Breast epithelium (tissue), 3 donors: ENCODE results near the gene ZFP36L1.

Experiments
- CTCF ChIP-seq, 3 donors: fragments of 450-650 bp; IDR thresholded peaks; one replicate each; pipeline ENCODE4 v1.5.1; 2016 to 2017; ENCODE audit warnings: antibody characterized with exemption in 3 of 3, mild to moderate bottlenecking in 3 of 3, moderate library complexity in 3 of 3
- POLR2A ChIP-seq: fragments of 450-650 bp; IDR thresholded peaks from one replicate; pipeline ENCODE4 v1.6.1; 2016; ENCODE audit warnings: antibody characterized with exemption, mild to moderate bottlenecking, moderate library complexity
- POLR2AphosphoS5 ChIP-seq, 3 donors: sonication (generic); formaldehyde crosslinking; IDR thresholded peaks; one replicate each; pipeline ENCODE4 v1.6.1; 2017; ENCODE audit warnings: antibody characterized with exemption in 3 of 3

- TF ChIP-seq CTCF (IDR thresholded peaks at IDR 0.05) (no peak), POLR2A (no peak), POLR2AphosphoS5 (IDR thresholded peaks at IDR 0.05) (no peak)
Observed at GRCh38 chr14:68810173-68811153, 17.6 kb upstream of the ZFP36L1 start.
